H9 (cell line): Measurements from ENCODE around the gene SCN2B. TPM values are rescaled to one million over a fixed set of nuclear protein-coding genes. Genes with fewer than 3 reads are reported as not detected.

Experiments used
- DNase-seq: peaks from one replicate; pipeline ENCODE4 v3.0.0-alpha.2; 2017
- H2AFZ ChIP-seq: one replicate; pipeline ENCODE4 v1.6.1; 2013; ENCODE audit warnings: mild to moderate bottlenecking, low read length, control low read depth, moderate library complexity
- H2AK5ac ChIP-seq: 2 replicates; pipeline ENCODE4 v1.6.1; 2013; ENCODE audit warnings: low read length, control low read depth, mixed read lengths; ENCODE audit not compliant: insufficient read length
- H2BK120ac ChIP-seq: one replicate; pipeline ENCODE4 v1.6.1; 2013; ENCODE audit warnings: low read depth, mild to moderate bottlenecking, low read length, control low read depth, inconsistent platforms; ENCODE audit not compliant: poor library complexity, severe bottlenecking
- H2BK12ac ChIP-seq: 2 replicates; pipeline ENCODE4 v1.6.1; 2013; ENCODE audit warnings: low read length, control low read depth, mixed read lengths, low read depth; ENCODE audit not compliant: insufficient read length
- H2BK15ac ChIP-seq: 2 replicates; pipeline ENCODE4 v1.6.1; 2013; ENCODE audit warnings: low read depth, low read length, control low read depth
- H2BK20ac ChIP-seq: one replicate; pipeline ENCODE4 v1.6.1; 2013; ENCODE audit warnings: low read depth, mild to moderate bottlenecking, low read length, control low read depth, inconsistent platforms; ENCODE audit not compliant: poor library complexity, severe bottlenecking
- H2BK5ac ChIP-seq: 2 replicates; pipeline ENCODE4 v1.6.1; 2013; ENCODE audit warnings: low read length, control low read depth, mixed read lengths; ENCODE audit not compliant: insufficient read length
- H3K14ac ChIP-seq: 2 replicates; pipeline ENCODE4 v1.6.1; 2013; ENCODE audit warnings: low read length, control low read depth; ENCODE audit not compliant: insufficient read depth
- H3K18ac ChIP-seq: 2 replicates; pipeline ENCODE4 v1.6.1; 2013; ENCODE audit warnings: low read depth, mild to moderate bottlenecking, mixed read lengths, low read length, control low read depth; ENCODE audit not compliant: insufficient read length
- H3K23ac ChIP-seq: 2 replicates; pipeline ENCODE4 v1.6.1; 2013; ENCODE audit warnings: low read length, control low read depth, mixed read lengths, low read depth; ENCODE audit not compliant: insufficient read length
- H3K23me2 ChIP-seq: 2 replicates; pipeline ENCODE4 v1.6.1; 2013; ENCODE audit warnings: low read depth, mild to moderate bottlenecking, mixed read lengths, low read length, control low read depth; ENCODE audit not compliant: insufficient read length, poor library complexity, severe bottlenecking
- H3K27ac ChIP-seq: 2 replicates; pipeline ENCODE4 v1.5.1; 2013; ENCODE audit warnings: low read length, control low read depth, mixed read lengths, low read depth; ENCODE audit not compliant: insufficient read length
- H3K27me3 ChIP-seq: 2 replicates; pipeline ENCODE4 v1.6.1; 2013; ENCODE audit warnings: low read length, control low read depth, inconsistent platforms; ENCODE audit not compliant: insufficient read depth
- H3K4ac ChIP-seq: 2 replicates; pipeline ENCODE4 v1.6.1; 2013; ENCODE audit warnings: low read depth, mild to moderate bottlenecking, control low read depth, inconsistent platforms, low read length, moderate library complexity
- H3K4me1 ChIP-seq: 2 replicates; pipeline ENCODE4 v1.6.1; 2013; ENCODE audit warnings: low read length, control low read depth, inconsistent platforms; ENCODE audit not compliant: insufficient read depth
- H3K4me2 ChIP-seq: 2 replicates; pipeline ENCODE4 v1.6.1; 2013; ENCODE audit warnings: low read length, control low read depth, mixed read lengths; ENCODE audit not compliant: insufficient read length, insufficient read depth
- H3K56ac ChIP-seq: 2 replicates; pipeline ENCODE4 v1.6.1; 2013; ENCODE audit warnings: low read depth, mild to moderate bottlenecking, mixed read lengths, low read length, control low read depth; ENCODE audit not compliant: insufficient read length
- H3K79me1 ChIP-seq: 2 replicates; pipeline ENCODE4 v1.6.1; 2013; ENCODE audit warnings: low read depth, mild to moderate bottlenecking, moderate library complexity, low read length, control low read depth, inconsistent platforms; ENCODE audit not compliant: insufficient read depth, poor library complexity, severe bottlenecking
- H3K79me2 ChIP-seq: 2 replicates; pipeline ENCODE4 v1.6.1; 2013; ENCODE audit warnings: low read length, control low read depth, inconsistent platforms; ENCODE audit not compliant: insufficient read depth
- H3K9ac ChIP-seq: 2 replicates; pipeline ENCODE4 v1.6.1; 2013; ENCODE audit warnings: low read length, control low read depth, mixed read lengths; ENCODE audit not compliant: insufficient read length; ENCODE audit errors: extremely low read depth
- H3K9me3 ChIP-seq: one replicate; pipeline ENCODE4 v1.6.1; 2013; ENCODE audit warnings: low read depth, low read length, inconsistent platforms; ENCODE audit not compliant: control insufficient read depth
- H3T11ph ChIP-seq: one replicate; pipeline ENCODE4 v1.6.1; 2013; ENCODE audit warnings: mild to moderate bottlenecking, low read length, control low read depth, inconsistent platforms
- H4K20me1 ChIP-seq: one replicate; pipeline ENCODE4 v1.6.1; 2013; ENCODE audit not compliant: control insufficient read depth, insufficient read length, insufficient read depth
- H4K5ac ChIP-seq: 2 replicates; pipeline ENCODE4 v1.6.1; 2013; ENCODE audit warnings: low read depth, mild to moderate bottlenecking, mixed read lengths, low read length, control low read depth; ENCODE audit not compliant: insufficient read length
- H4K8ac ChIP-seq: replicated peaks from 2 replicates; pipeline ENCODE4 v1.6.1; 2013; ENCODE audit warnings: low read length, control low read depth, mixed read lengths, low read depth; ENCODE audit not compliant: insufficient read length
- H4K91ac ChIP-seq: 2 replicates; pipeline ENCODE4 v1.6.1; 2013; ENCODE audit warnings: low read depth, mild to moderate bottlenecking, moderate library complexity, mixed read lengths, low read length, control low read depth; ENCODE audit not compliant: insufficient read length
- H3K27ac Mint-ChIP-seq, 3 experiments: 2 replicates in 2 of 3; 3 replicates in 1 of 3; pipeline ENCODE4 v1.8.0; 2020 to 2021; ENCODE audit warnings: mixed read lengths in 3 of 3, mild to moderate bottlenecking in 1 of 3, moderate library complexity in 1 of 3
- H3K27me3 Mint-ChIP-seq: 2 replicates; pipeline ENCODE4 v1.8.0; 2021; ENCODE audit warnings: low read depth, mild to moderate bottlenecking, moderate library complexity, mixed read lengths
- H3K36me3 Mint-ChIP-seq, 3 experiments: 2 replicates in 2 of 3; 3 replicates in 1 of 3; pipeline ENCODE4 v1.8.0; 2020 to 2021; ENCODE audit warnings: low read depth in 3 of 3, mixed read lengths in 3 of 3; ENCODE audit not compliant: insufficient read depth in 1 of 3
- H3K4me1 Mint-ChIP-seq, 2 experiments: 2 replicates each; pipeline ENCODE4 v1.8.0; 2020; ENCODE audit warnings: mixed read lengths in 2 of 2
- H3K4me3 Mint-ChIP-seq, 2 experiments: 2 replicates in 1 of 2; 3 replicates in 1 of 2; pipeline ENCODE4 v1.8.0; 2020 to 2021; ENCODE audit warnings: mild to moderate bottlenecking in 2 of 2, mixed read lengths in 2 of 2, moderate library complexity in 1 of 2
- H3K9me3 Mint-ChIP-seq, 2 experiments: 2 replicates in 1 of 2; 3 replicates in 1 of 2; pipeline ENCODE4 v1.8.0; 2020; ENCODE audit warnings: mild to moderate bottlenecking in 2 of 2, mixed read lengths in 2 of 2, moderate library complexity in 1 of 2
- WGBS: extraction: QIAGEN DNeasy Blood & Tissue Kit; methylation state at CpG from one replicate; pipeline ENCODE4 v1.1.7; 2013; ENCODE audit warnings: missing lambda C conversion rate, low lambda C conversion rate, mixed read lengths; ENCODE audit not compliant: insufficient read length; ENCODE audit errors: extremely low coverage; 5-methylcytosine and 5-hydroxymethylcytosine counted together
- total RNA-seq: library from RNA; stranded (reverse); gene quantifications from 2 replicates; pipeline ENCODE4 v1.2.1, GENCODE V29; 2021
- TF ChIP-seq, protein P1 (sequence below): fragments of 200-600 bp; sonication (generic); conservative IDR thresholded peaks from 3 replicates; pipeline ENCODE4 v1.8.0; 2021; ENCODE audit warnings: antibody characterized with exemption, mild to moderate bottlenecking

SCN2B gene
- total RNA-seq, 1 experiment from 2014 or later: not detected

- H3T11ph ChIP-seq: no peak overlapping the region
- no peak overlapping the region for H2BK120ac ChIP-seq
- no peak overlapping the region for H3K23ac ChIP-seq
- H3K4me2 ChIP-seq: no peak overlapping the region
- no peaks in the 10 kb centered on the region for H3K9me3 ChIP-seq
- DNase-seq: no peak
- no peaks in the 10 kb centered on the region for H3K79me2 ChIP-seq
- no peak overlapping the region for H3K4ac ChIP-seq
- no peak overlapping the region for H2AK5ac ChIP-seq
- H3K27me3 Mint-ChIP-seq: peaks cover 29% of the 10 kb centered on the region
- H3K18ac ChIP-seq: no peak overlapping the region
- H3K9ac ChIP-seq: no peak overlapping the region
- H3K4me1 ChIP-seq: no peaks in the 10 kb centered on the region
- H3K14ac ChIP-seq: no peak overlapping the region
- no peak overlapping the region for H3K56ac ChIP-seq
- H3K27ac ChIP-seq: no peak overlapping the region
- H4K91ac ChIP-seq: no peak overlapping the region
- no peak overlapping the region for H2BK20ac ChIP-seq
- no peaks in the 10 kb centered on the region for H3K23me2 ChIP-seq
- no peak overlapping the region for H2BK15ac ChIP-seq
- no peak overlapping the region for H3K27ac Mint-ChIP-seq
- no peaks in the 10 kb centered on the region for H4K20me1 ChIP-seq
- H3K79me1 ChIP-seq: no peaks in the 10 kb centered on the region
- H3K9me3 Mint-ChIP-seq: no peaks in the 10 kb centered on the region
- no peak overlapping the region for H4K8ac ChIP-seq
- no peak overlapping the region for H2BK5ac ChIP-seq
- H4K5ac ChIP-seq: no peak overlapping the region
- no peaks in the 10 kb centered on the region for H3K27me3 ChIP-seq
- H3K4me1 Mint-ChIP-seq: no peaks in the 10 kb centered on the region
- no peaks in the 10 kb centered on the region for H3K36me3 Mint-ChIP-seq
- H3K4me3 Mint-ChIP-seq: no peak overlapping the region
- H2AFZ ChIP-seq: no peak overlapping the region
- H2BK12ac ChIP-seq: no peak overlapping the region
- WGBS: 100% methylated on average over 2 of the region's 4 CpGs
- TF ChIP-seq, protein P1, sequence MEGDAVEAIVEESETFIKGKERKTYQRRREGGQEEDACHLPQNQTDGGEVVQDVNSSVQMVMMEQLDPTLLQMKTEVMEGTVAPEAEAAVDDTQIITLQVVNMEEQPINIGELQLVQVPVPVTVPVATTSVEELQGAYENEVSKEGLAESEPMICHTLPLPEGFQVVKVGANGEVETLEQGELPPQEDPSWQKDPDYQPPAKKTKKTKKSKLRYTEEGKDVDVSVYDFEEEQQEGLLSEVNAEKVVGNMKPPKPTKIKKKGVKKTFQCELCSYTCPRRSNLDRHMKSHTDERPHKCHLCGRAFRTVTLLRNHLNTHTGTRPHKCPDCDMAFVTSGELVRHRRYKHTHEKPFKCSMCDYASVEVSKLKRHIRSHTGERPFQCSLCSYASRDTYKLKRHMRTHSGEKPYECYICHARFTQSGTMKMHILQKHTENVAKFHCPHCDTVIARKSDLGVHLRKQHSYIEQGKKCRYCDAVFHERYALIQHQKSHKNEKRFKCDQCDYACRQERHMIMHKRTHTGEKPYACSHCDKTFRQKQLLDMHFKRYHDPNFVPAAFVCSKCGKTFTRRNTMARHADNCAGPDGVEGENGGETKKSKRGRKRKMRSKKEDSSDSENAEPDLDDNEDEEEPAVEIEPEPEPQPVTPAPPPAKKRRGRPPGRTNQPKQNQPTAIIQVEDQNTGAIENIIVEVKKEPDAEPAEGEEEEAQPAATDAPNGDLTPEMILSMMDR: no peak
Observed at GRCh38 chr11:118222437-118222836, 46.0 kb upstream of the SCN2B start.
